Stimulated activated CD8-positive, alpha-beta memory T cell treated with anti-CD3 and anti-CD28 coated beads, Interleukin-2, amount 100 ng/mL, for 1 hour (primary cell): ENCODE results near the gene MYO19.
"Not testable (repeated sequence)": the region's sequence is repeated elsewhere in the genome, so short reads cannot be mapped to it uniquely, and the experiment has no call there.

ENCODE experiments used
- DNase-seq, 2 donors: peaks; one replicate each; pipeline ENCODE4 v3.0.0-alpha.2; 2020; ENCODE audit warnings: low read depth in 2 of 2

MYO19 gene

GRCh38 chr17:36501351-36501750, 33.3 kb downstream of the MYO19 start:
- no peak for DNase-seq

- DNase-seq: no peak
Measured at GRCh38 chr17:36500745-36501225, 33.9 kb downstream of the MYO19 start.

DNA sequence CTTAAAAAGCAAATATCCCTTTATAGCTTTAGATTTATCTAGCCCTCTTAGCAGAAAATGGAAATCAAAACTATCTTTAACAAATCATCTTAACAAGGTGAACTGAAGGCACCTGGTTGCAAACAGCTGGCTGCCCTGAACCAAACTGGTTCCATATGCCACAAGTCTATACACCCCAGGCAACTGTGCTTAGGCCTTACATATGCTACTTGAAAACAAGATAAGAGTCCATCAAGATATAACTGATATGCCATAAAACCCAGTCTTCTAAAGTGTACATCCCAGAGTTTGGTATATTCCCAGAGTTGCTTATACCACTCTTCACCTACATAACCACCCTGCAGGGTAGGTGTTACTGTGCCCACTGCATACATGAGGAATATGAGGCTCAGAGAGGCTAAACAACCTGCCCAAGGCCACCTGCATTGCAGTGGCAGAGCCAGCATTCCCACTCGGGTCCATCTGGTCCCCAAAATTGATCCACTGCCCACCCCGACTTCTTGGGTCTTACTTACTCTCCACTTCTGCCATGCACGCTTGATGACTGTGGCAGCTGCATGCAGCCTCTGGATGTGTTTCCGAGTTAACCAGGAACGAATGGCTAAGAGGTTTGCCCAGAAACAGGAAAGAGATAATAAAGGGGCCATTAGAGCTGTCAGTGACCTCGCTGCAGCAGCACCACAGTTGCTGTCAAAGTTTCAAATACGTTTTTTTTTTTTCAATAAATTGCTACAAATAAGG, 35.9 kb downstream of the MYO19 start:
- DNase-seq: no peak

GRCh38 chr17:36498155-36498554, 36.5 kb downstream of the MYO19 start:
- DNase-seq: no peak

GRCh38 chr17:36496018-36496789, 38.5 kb downstream of the MYO19 start:
- DNase-seq: no peak

- no peak for DNase-seq
Measured at GRCh38 chr17:36495076-36495578, 39.5 kb downstream of the MYO19 start.

GRCh38 chr17:36494674-36495073, 40.0 kb downstream of the MYO19 start:
- no peak for DNase-seq

DNA sequence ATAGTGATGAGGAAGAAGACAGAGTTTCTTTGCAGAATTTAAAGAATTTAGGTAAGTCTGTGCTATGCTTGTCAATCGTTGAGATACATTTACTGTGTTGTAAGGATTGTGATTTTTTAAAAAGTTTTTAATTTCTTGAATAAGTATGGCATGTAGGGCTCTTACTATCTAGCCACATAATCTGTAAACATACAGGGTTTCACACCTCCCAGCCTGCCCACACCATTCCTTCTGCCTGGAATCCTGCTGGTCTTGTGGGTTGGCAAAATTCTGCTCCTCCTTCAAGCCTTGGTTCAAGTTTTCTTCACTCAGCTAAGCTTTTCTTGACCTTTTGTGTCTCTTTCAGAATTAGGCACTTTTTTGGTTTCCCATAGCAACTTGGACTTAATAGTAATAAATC, 40.7 kb downstream of the MYO19 start:
- DNase-seq: no peak

DNA sequence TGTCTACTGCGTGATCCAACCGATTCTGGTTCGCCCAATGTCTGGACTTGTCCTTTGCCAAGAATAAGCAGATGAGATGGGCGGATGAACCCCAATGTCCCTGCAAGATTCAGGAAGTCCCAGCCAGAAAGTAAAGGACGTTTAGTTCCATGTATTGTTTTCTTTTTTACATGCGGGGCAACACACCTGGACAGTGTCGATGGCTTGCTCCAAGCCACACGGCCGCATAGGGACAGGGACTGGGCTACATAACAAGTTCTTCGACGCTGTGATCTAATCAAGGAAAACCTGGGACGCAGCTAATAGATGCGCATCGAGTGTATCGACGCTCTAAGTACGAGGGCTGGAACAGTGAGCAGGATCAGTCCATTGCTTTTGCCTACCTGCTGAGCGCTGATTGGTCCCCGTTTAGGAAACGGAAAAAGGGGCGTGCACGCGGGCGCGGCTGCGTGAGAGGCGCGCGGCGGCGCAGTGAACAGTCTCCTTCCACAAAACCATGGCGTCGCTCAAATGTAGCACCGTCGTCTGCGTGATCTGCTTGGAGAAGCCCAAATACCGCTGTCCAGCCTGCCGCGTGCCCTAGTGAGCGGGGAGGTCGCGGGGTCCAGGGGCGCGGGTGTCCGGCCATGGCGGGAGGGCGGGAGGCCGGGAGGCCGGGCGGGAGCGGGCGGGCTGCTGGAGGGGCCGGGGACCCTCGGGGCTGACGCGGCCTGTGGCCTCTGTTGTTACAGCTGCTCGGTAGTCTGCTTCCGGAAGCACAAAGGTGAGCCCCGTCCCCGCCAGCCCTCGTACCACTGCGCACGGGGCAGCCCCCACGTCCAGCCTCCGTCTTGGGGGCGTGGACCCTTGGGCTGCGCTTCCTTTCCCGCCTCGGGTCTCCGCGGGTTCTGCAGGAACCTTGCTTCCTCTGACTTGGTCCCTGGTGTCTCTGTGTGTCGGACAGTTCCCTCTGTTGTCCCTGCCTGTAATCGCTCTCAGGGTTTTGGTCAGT, 48.2 kb downstream of the MYO19 start, which contains the start of gene ZNHIT3:
TSS of gene ZNHIT3 (plus strand) at position 478 of the 991 bp plus-strand sequence. CDS start at position 497, 19 bp downstream.
- peak; percentile 78 to 83 for DNase-seq

GRCh38 chr17:36485805-36486203, 48.9 kb downstream of the MYO19 start:
- no peak for DNase-seq

GRCh38 chr17:36485027-36485426, 49.6 kb downstream of the MYO19 start:
- no peak for DNase-seq

GRCh38 chr17:36484021-36484420, 50.6 kb downstream of the MYO19 start:
- not testable (repeated sequence) for DNase-seq

GRCh38 chr17:36482611-36483504, 51.8 kb downstream of the MYO19 start:
- peak; percentile 48 to 61 for DNase-seq

DNA sequence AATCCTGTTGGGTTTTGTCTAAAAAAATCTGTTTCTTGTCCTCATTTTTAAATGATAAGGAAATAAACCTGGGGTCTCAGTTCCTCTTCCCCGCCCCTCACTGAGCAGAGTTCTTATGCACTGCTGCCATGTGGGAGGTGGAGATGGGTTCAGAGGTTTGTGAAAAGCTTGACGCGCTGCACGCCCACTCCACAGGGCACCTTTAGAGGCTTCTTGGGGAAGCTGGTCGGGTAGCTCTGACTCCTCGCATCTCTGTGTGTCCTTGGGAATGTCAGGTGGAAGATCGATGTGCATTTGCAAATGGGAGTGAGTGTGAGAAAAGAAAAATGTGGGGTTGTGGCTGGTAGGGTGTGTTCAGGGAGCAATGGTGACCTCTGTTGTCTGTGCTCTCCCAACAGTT, 52.8 kb downstream of the MYO19 start:
- no peak for DNase-seq

DNA sequence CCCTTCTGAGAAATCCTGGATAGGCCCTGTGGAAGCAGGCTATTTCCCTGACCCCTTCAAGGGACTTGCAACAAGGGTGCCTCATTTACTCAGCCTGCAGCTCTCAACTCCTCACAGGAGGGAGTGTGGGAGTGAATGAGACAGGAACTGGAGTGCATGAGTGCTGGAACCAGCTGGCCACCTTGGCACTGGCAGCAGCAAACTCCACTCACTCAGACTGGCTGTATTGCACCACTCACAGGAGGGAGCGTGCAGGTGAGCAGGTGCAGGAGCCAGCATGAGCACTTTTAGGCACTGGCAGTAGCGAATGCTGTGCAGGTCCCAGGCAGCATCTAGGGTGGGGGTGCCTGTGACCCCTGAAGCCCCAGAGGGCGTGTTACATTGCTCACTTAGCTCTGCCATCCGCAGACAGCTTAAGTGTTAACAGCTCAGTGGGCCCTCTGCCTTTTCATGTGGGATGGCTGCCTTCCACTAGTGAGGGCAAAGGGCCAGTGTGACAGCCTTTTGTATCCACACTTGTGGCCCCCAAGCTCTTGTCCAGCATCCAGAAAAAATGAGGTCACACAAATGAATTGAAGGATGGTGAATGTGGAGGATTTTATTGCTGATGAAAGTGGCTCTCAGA, 59.2 kb downstream of the MYO19 start:
- DNase-seq: no peak

DNA sequence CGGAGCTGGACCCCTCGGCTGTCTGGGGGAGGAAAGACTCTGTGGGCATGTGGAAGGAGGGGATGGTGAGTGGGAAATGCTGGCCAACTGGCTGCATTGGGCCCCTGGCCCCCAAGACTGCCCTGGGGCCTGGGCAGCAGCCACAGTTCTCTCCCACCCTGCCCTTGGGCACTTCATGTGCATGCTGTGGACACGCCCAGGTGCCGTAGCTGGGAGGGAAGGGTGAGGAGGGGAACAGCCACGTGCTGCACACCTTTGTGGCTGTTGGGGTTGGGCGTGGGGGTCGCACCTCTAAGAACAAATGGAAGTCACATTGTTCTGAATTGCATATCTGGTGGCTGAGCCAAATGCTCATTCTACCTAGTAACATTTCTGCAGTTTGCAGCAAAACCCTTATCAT, 60.1 kb downstream of the MYO19 start:
- no peak for DNase-seq

DNA sequence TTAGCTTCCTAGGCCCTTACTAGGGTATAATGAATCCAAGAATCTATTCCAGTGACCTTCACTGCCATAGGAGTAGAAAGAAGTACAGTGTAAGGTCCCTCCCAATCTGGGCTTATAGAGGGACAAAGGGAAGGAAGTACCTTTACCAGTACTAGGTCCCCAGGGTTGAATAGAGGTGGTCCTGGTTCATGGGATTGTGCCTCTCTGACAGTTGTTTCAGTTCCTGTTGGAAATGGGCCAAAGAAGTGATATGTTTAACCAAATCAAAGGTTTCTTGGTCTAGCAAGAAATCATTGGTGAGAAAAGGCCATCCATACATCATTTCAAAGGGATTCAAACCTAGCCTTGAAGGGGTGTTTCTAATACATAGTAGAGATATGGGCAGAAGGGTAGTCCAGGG, 64.2 kb downstream of the MYO19 start:
- DNase-seq: no peak

DNA sequence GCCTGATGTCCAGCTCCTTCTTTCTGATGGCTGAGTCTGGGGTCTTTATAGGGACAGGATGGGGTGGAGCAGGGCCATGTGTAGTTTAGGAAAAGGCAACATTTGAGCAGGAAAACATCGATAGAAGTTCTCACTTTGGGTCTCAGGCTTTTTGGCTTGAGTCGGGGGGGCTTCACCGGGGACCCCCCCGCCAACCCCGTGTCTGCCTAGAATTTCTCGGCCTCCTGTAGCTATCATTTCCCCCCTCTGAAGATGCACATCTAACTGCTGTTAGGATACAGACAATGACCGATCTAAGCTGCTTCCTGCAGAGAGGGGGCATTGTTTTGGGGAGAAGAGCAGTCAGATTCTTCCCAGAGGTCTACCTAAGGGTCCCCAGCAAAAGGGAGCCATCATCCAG, 64.9 kb downstream of the MYO19 start:
- no peak for DNase-seq

DNA sequence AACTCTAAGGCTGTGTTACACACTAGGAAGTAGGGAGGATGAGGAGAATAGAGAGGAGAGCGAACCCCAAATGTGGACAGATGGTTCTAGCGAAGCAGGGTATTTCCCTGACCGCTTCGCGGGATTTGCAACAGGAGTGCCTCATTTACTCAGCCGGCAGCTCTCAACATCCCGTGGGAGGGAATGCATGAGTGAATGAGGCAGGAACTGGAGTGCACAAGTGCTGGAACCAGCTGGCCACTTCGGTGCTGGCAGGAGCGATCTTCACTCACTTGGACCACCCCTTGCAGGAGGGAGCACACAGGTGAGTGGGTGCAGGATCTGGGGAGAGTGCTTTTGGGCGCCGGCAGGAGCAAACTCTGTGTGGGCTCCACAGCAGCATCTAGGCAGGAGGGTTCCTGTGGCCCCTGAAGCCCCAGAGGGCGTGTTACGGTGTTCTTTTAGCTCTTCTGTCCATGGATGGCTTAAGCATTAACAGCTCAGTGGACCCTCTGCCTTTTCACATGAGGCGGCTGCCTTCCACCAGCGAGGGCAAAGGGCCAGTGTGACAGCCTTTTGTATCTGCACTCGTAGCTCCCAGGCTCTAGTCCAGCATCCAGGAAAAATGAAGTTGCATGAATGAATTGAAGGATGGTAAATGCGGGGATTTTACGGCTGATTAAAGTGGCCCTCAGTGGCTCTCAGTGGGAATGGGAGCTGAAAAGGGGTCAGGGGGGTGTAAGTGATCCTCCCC, 65.6 kb downstream of the MYO19 start:
- DNase-seq: no peak

- DNase-seq: no peak
Measured at GRCh38 chr17:36464765-36465088, 69.9 kb downstream of the MYO19 start.
